BJ (cell line): ENCODE data around the gene MUC12. TPM values are rescaled to one million over a fixed set of nuclear protein-coding genes. Genes with fewer than 3 reads are reported as not detected.

Experiments used
- CTCF ChIA-PET: fragments of 350-600 bp; formaldehyde crosslinking; extraction: SDS; loops from one replicate; lab custom pipeline; 2021; ENCODE audit warnings: antibody characterized with exemption, inconsistent platforms; lab: Yijun Ruan, JAX
- POLR2A ChIA-PET: fragments of 300-600 bp; sonication (Branson Sonifier 250); formaldehyde crosslinking; extraction: SDS; loops from one replicate; lab custom pipeline; 2021; ENCODE audit warnings: antibody characterized with exemption; lab: Charles Lee
- DNase-seq: peaks from one replicate; pipeline ENCODE4 v3.0.0-alpha.2; 2011; ENCODE audit warnings: low read depth
- H3K27me3 ChIP-seq: 2 replicates; pipeline ENCODE4 v1.6.0; 2011; ENCODE audit warnings: low read length; ENCODE audit not compliant: control insufficient read depth, insufficient read depth
- H3K36me3 ChIP-seq: 2 replicates; pipeline ENCODE4 v1.5.1; 2011; ENCODE audit warnings: low read length; ENCODE audit not compliant: control insufficient read depth, insufficient read depth
- H3K4me3 ChIP-seq: 2 replicates; pipeline ENCODE4 v1.5.1; 2011; ENCODE audit warnings: low read depth, mild to moderate bottlenecking, control low read depth, low read length
- CTCF ChIP-seq: IDR thresholded peaks from 2 replicates; pipeline ENCODE4 v1.5.1; 2011; ENCODE audit warnings: low read depth, mild to moderate bottlenecking, control low read depth, inconsistent platforms, low read length, moderate library complexity; ENCODE audit not compliant: insufficient read depth
- polyA plus RNA-seq: library from polyadenylated mRNA; depleted of rRNA; stranded (reverse); fragments of >200 nt; gene quantifications from 2 replicates; pipeline ENCODE4 v1.2.3, GENCODE V29; 2011

Gene MUC12
- polyA plus RNA-seq, 1 experiment: 2.0 TPM

GRCh38 chr7:100971111-100972001 lies 2.0 kb downstream of the MUC12 start:
- Histone ChIP-seq H3K36me3 (no peaks in the 10 kb centered on the region), H3K27me3 (peaks cover 20% of the 10 kb centered on the region), H3K4me3 (no peak overlapping the region)
- POLR2A ChIA-PET: no interaction called here
- CTCF ChIA-PET: no interaction called here
- DNase-seq: no peak
- TF ChIP-seq CTCF: no peak

- CTCF ChIA-PET: no interaction called here
- POLR2A ChIA-PET: no interaction called here
- H3K36me3 ChIP-seq: no peaks in the 10 kb centered on the region
- H3K4me3 ChIP-seq: no peak overlapping the region
- peaks cover 15% of the 10 kb centered on the region for H3K27me3 ChIP-seq
- no peak for TF ChIP-seq CTCF
- DNase-seq: no peak
These were observed 2.6 kb downstream of the MUC12 start for GRCh38 chr7:100972002-100972347.

DNA sequence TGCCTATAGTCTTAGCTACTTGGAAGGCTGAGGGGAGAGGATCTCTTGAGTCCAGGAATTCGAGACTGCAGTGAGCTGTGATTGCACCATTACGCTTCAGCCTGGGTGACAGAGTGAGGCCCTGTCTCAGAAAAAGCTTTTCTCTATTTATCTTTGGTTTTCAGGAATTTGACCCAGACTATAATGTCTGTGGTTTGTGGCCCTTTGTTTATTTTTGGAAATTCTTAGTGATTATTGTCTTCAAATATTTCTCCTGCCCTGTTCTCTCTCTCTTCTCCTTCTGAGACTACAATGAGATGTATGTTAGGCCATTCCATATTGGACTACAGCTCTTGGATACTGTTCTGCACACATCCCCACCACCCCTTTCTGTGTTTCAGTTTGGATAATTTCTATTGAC lies 4.7 kb downstream of the MUC12 start:
- TF ChIP-seq CTCF: no peak
- CTCF ChIA-PET: interaction anchor here (0.6 to 1.0 kb wide), 2 partner anchors 85 to 104 kb away, joined by 3 read pairs; no protein-coding TSS in a partner anchor
- no peak for DNase-seq
- POLR2A ChIA-PET: no interaction called here
- Histone ChIP-seq H3K27me3 (peaks cover 5% of the 10 kb centered on the region), H3K36me3 (no peaks in the 10 kb centered on the region), H3K4me3 (no peak overlapping the region)

DNA sequence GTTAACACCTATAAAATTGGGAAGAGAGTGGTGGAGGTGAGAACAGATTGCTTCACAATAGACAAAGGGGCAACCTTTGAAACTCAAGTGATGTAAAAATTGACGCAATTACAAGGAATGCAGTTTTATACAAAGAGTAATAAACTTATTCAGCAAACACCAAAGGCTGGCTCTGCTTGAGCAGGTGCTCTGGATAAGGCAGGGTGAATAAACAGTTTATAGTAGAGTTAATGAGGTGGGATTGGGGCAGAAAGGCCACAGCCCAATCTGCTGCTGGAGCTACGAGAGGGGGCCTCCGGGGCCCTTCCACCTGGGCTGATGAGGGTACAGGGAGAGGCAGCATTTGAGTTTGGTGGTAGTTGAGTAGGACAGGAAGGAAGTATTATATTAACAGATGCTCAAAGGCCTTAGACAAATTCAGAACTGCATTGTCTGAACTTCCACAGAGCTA lies 6.0 kb downstream of the MUC12 start:
- DNase-seq: no peak

More for the DNA sequence above, 6.0 kb downstream of the MUC12 start:
- CTCF ChIA-PET: interaction anchor here (0.6 to 0.8 kb wide), 2 partner anchors 72 to 196 kb away, joined by 3 to 5 read pairs; no protein-coding TSS in a partner anchor
- POLR2A ChIA-PET: no interaction called here
- H3K36me3 ChIP-seq: no peaks in the 10 kb centered on the region
- no peak overlapping the region for H3K4me3 ChIP-seq
- H3K27me3 ChIP-seq: peaks cover 5% of the 10 kb centered on the region
- no peak for TF ChIP-seq CTCF
